Measurements from ENCODE around the gene PRSS1.
"Not testable (repeated sequence)": the region's sequence is repeated elsewhere in the genome, so short reads cannot be mapped to it uniquely, and the experiment has no call there.

- not testable (repeated sequence) for TF ChIP-seq CTCF (IDR thresholded peaks at IDR 0.05); TCF7L2 (IDR thresholded peaks at IDR 0.05; ENCODE audit: low read depth, low read length); POLR2AphosphoS5 (IDR thresholded peaks at IDR 0.05; ENCODE audit: low read depth, low read length); REST (IDR thresholded peaks at IDR 0.05; ENCODE audit: insufficient read depth in 1 of 2, low read depth in 2 of 2, low read length in 1 of 2)
Measured at GRCh38 chr7:142741932-142742331, 7.3 kb upstream of the PRSS1 start.

Data from Panc1 (cell line).